ENCODE results near the gene SLC6A1. TPM values are rescaled to one million over a fixed set of nuclear protein-coding genes. Genes with fewer than 3 reads are reported as not detected.

SLC6A1 gene
- total RNA-seq, 1 experiment from 2014 or later: not detected

DNA sequence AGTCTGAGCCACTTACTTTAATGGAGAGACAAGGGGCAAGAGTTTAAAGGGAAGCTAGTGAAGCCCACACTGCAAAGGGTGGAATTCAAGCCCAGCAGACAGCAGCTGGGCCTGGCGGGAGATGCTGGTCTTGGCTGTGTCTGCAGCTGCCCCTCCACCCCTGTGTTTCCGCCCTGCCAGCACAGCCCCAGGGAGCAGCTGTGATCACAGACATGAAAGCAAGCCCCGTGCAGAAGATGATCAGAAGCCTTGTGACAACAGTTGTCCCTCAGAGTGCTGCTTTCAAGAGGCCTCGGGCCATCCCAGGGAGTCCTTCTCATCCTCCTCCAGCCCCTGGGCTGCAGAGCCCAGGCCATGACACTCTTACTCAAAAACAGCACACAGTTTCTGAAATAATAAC is 24.1 kb upstream of the SLC6A1 start:
- no peak overlapping the region for H3K18ac ChIP-seq (ENCODE audit: insufficient read length, low read depth, low read length)
- no peak for DNase-seq

More for the DNA sequence above, 24.1 kb upstream of the SLC6A1 start:
- H3K27me3 Mint-ChIP-seq (ENCODE audit: low read depth): peaks cover 30% of the 10 kb centered on the region
- H3K79me1 ChIP-seq (ENCODE audit: insufficient read depth, low read depth, low read length, poor library complexity, severe bottlenecking): no peaks in the 10 kb centered on the region
- peak overlapping the region in 1 of 2 experiments; percentile 36; a peak in 1 of 5 replicates for H3K4me3 Mint-ChIP-seq
- H3T11ph ChIP-seq (ENCODE audit: low read length): no peak overlapping the region
- H3K27ac Mint-ChIP-seq: peak overlapping the region; percentile 5 to 72 (median 43); a peak in 2 of 7 replicates
- H3K14ac ChIP-seq (ENCODE audit: insufficient read depth, low read length): no peak overlapping the region; the same call in 1 of the 2 replicates
- peaks cover 5% of the 10 kb centered on the region; the same call in 1 of the 2 replicates for H3K4me1 ChIP-seq (ENCODE audit: insufficient read depth, low read length)
- H3K4ac ChIP-seq (ENCODE audit: low read depth, low read length): no peak overlapping the region
- H3K4me1 Mint-ChIP-seq: peaks cover 18 to 30% of the 10 kb centered on the region in 2 experiments
- no peak overlapping the region for H3K23ac ChIP-seq (ENCODE audit: insufficient read length, low read depth, low read length)
- H2BK12ac ChIP-seq (ENCODE audit: insufficient read length, low read depth, low read length): no peak overlapping the region
- H2AFZ ChIP-seq (ENCODE audit: low read length): no peak overlapping the region
- H4K20me1 ChIP-seq (ENCODE audit: control insufficient read depth, insufficient read depth, insufficient read length): no peaks in the 10 kb centered on the region
- H3K27me3 ChIP-seq (ENCODE audit: insufficient read depth, low read length): no peaks in the 10 kb centered on the region
- H2BK15ac ChIP-seq (ENCODE audit: low read depth, low read length): no peak overlapping the region
- no peaks in the 10 kb centered on the region for H3K9me3 Mint-ChIP-seq
- H2BK5ac ChIP-seq (ENCODE audit: insufficient read length, low read length): no peak overlapping the region
- H3K36me3 Mint-ChIP-seq (ENCODE audit: insufficient read depth in 1 of 3, low read depth in 3 of 3): no peaks in the 10 kb centered on the region; a peak in 1 of 7 replicates
- H2BK20ac ChIP-seq (ENCODE audit: low read depth, low read length, poor library complexity, severe bottlenecking): no peak overlapping the region
- H3K4me2 ChIP-seq (ENCODE audit: insufficient read depth, insufficient read length, low read length): no peak overlapping the region
- H3K9ac ChIP-seq (ENCODE audit: extremely low read depth, insufficient read length, low read length): no peak overlapping the region
- H4K8ac ChIP-seq (replicated peaks; ENCODE audit: insufficient read length, low read depth, low read length): no peak overlapping the region
- H2AK5ac ChIP-seq (ENCODE audit: insufficient read length, low read length): no peak overlapping the region
- no peaks in the 10 kb centered on the region for H3K79me2 ChIP-seq (ENCODE audit: insufficient read depth, low read length)
- H4K91ac ChIP-seq (ENCODE audit: insufficient read length, low read depth, low read length): no peak overlapping the region
- no peak overlapping the region for H2BK120ac ChIP-seq (ENCODE audit: low read depth, low read length, poor library complexity, severe bottlenecking)
- no peaks in the 10 kb centered on the region for H3K9me3 ChIP-seq (ENCODE audit: control insufficient read depth, low read depth, low read length)
- H3K27ac ChIP-seq (ENCODE audit: insufficient read length, low read depth, low read length): no peak overlapping the region
- TF ChIP-seq, protein P1, sequence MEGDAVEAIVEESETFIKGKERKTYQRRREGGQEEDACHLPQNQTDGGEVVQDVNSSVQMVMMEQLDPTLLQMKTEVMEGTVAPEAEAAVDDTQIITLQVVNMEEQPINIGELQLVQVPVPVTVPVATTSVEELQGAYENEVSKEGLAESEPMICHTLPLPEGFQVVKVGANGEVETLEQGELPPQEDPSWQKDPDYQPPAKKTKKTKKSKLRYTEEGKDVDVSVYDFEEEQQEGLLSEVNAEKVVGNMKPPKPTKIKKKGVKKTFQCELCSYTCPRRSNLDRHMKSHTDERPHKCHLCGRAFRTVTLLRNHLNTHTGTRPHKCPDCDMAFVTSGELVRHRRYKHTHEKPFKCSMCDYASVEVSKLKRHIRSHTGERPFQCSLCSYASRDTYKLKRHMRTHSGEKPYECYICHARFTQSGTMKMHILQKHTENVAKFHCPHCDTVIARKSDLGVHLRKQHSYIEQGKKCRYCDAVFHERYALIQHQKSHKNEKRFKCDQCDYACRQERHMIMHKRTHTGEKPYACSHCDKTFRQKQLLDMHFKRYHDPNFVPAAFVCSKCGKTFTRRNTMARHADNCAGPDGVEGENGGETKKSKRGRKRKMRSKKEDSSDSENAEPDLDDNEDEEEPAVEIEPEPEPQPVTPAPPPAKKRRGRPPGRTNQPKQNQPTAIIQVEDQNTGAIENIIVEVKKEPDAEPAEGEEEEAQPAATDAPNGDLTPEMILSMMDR (conservative IDR thresholded peaks at IDR 0.05): no peak
- no peak overlapping the region for H4K5ac ChIP-seq (ENCODE audit: insufficient read length, low read depth, low read length)
- H3K23me2 ChIP-seq (ENCODE audit: insufficient read length, low read depth, low read length, poor library complexity, severe bottlenecking): no peaks in the 10 kb centered on the region
- H3K56ac ChIP-seq (ENCODE audit: insufficient read length, low read depth, low read length): no peak overlapping the region
- WGBS (ENCODE audit: extremely low coverage, insufficient read length, low lambda C conversion rate): no CpG with 5 or more reads among the region's 4 CpGs
